A673 (cell line): ENCODE data around the gene TAS2R31. TPM values are rescaled to one million over a fixed set of nuclear protein-coding genes. Genes with fewer than 3 reads are reported as not detected.

ENCODE experiments used
- BruUV-seq: library from RNA; stranded (reverse); fragments of 400-500 nt; replicated peaks from 2 replicates; lab custom pipeline; 2021; lab: Mats Ljungman, UMichigan
- CTCF ChIA-PET: fragments of 300-600 bp; sonication (Branson Sonifier 250); formaldehyde crosslinking; loops from one replicate; lab custom pipeline; 2022; ENCODE audit warnings: antibody characterized with exemption; lab: Charles Lee
- POLR2A ChIA-PET: fragments of 300-600 bp; sonication (Branson Sonifier 250); formaldehyde crosslinking; loops from one replicate; lab custom pipeline; 2022; ENCODE audit warnings: antibody characterized with exemption; ENCODE audit not compliant: low non-redundant PET; lab: Charles Lee
- DNase-seq: peaks from one replicate; pipeline ENCODE4 v3.0.0-alpha.2; 2015; ENCODE audit warnings: low spot score
- H3K27ac ChIP-seq: fragments of 200-600 bp; sonication (generic); 2 replicates; pipeline ENCODE4 v1.5.1; 2016; ENCODE audit warnings: mixed run types, low read depth, mild to moderate bottlenecking, mixed read lengths, antibody characterized with exemption, low read length; ENCODE audit not compliant: poor library complexity, severe bottlenecking
- H3K27me3 ChIP-seq: fragments of 200-600 bp; sonication (generic); replicated peaks from 2 replicates; pipeline ENCODE4 v1.6.1; 2017; ENCODE audit warnings: mixed run types, low read depth, mild to moderate bottlenecking, mixed read lengths, antibody characterized with exemption, low read length; ENCODE audit not compliant: insufficient read depth, poor library complexity
- H3K36me3 ChIP-seq: fragments of 200-600 bp; sonication (generic); 2 replicates; pipeline ENCODE4 v1.6.1; 2016; ENCODE audit warnings: mixed run types, mild to moderate bottlenecking, mixed read lengths, antibody characterized with exemption, low read length; ENCODE audit not compliant: insufficient read depth, poor library complexity, severe bottlenecking
- H3K4me1 ChIP-seq: fragments of 200-600 bp; sonication (generic); 2 replicates; pipeline ENCODE4 v1.6.1; 2017; ENCODE audit warnings: mixed run types, mild to moderate bottlenecking, mixed read lengths, antibody characterized with exemption, low read length; ENCODE audit not compliant: insufficient read depth, poor library complexity, severe bottlenecking
- H3K4me3 ChIP-seq: fragments of 200-600 bp; sonication (generic); 2 replicates; pipeline ENCODE4 v1.5.1; 2016; ENCODE audit warnings: low read depth, mixed run types, mild to moderate bottlenecking, mixed read lengths, low read length; ENCODE audit not compliant: poor library complexity, severe bottlenecking
- H3K9me3 ChIP-seq: fragments of 200-600 bp; sonication (generic); 2 replicates; pipeline ENCODE4 v1.6.1; 2016; ENCODE audit warnings: mixed run types, low read depth, mild to moderate bottlenecking, mixed read lengths, antibody characterized with exemption, low read length; ENCODE audit not compliant: poor library complexity, severe bottlenecking
- EZH2 ChIP-seq: fragments of 200-600 bp; sonication (generic); IDR thresholded peaks from 2 replicates; pipeline ENCODE4 v1.6.1; 2017; ENCODE audit warnings: borderline replicate concordance, low read depth, mild to moderate bottlenecking, mixed read lengths, antibody characterized with exemption, low read length; ENCODE audit not compliant: poor library complexity, severe bottlenecking
- intact Hi-C: fragments of 100-400 bp; cut with micrococcal nuclease; formaldehyde crosslinking; loops from one replicate; pipeline ENCODE4 v1.10.0; 2022; ENCODE audit not compliant: unreplicated experiment
- total RNA-seq: library from RNA; stranded (reverse); gene quantifications from 2 replicates; pipeline ENCODE4 v1.2.3, GENCODE V29; 2021
- TF ChIP-seq, protein P1 (sequence below): fragments of 300-800, 200-600 bp; sonication (generic); conservative IDR thresholded peaks from 2 replicates; pipeline ENCODE4 v1.5.1; 2017; ENCODE audit warnings: low read depth, mild to moderate bottlenecking, antibody characterized with exemption, low read length, moderate library complexity, mixed read lengths

The TAS2R31 gene
- total RNA-seq, 1 experiment from 2014 or later: 5.2 TPM

DNA sequence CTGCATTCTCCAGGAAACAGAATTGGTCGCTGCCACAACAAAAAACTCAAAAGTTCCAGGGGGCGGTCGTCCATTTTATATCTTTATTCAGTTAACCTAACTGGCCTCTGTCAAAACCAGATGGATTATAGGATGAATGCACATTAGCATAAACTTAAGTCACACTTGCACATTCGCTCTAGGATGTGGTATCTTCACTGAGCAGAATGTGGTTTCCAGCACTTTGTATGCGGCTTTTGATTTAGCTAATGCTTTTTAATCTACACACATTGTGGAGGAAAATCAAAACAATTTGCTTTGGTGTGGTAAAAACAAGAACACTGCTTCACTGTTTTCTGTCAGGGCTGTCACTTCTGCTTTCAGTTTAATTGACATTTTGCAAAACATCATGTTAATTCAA, 49.0 kb downstream of the TAS2R31 start:
- ChIA-PET CTCF (no interaction called here), POLR2A (no interaction called here)
- no TSS peak for BruUV-seq
- no peak overlapping the region for H3K27ac ChIP-seq
- DNase-seq: no peak
- TF ChIP-seq, protein P1, sequence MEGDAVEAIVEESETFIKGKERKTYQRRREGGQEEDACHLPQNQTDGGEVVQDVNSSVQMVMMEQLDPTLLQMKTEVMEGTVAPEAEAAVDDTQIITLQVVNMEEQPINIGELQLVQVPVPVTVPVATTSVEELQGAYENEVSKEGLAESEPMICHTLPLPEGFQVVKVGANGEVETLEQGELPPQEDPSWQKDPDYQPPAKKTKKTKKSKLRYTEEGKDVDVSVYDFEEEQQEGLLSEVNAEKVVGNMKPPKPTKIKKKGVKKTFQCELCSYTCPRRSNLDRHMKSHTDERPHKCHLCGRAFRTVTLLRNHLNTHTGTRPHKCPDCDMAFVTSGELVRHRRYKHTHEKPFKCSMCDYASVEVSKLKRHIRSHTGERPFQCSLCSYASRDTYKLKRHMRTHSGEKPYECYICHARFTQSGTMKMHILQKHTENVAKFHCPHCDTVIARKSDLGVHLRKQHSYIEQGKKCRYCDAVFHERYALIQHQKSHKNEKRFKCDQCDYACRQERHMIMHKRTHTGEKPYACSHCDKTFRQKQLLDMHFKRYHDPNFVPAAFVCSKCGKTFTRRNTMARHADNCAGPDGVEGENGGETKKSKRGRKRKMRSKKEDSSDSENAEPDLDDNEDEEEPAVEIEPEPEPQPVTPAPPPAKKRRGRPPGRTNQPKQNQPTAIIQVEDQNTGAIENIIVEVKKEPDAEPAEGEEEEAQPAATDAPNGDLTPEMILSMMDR: no peak
- no peak for TF ChIP-seq EZH2
- intact Hi-C loops: no loop called here
- H3K4me1 ChIP-seq: no peaks in the 10 kb centered on the region
- no peaks in the 10 kb centered on the region for H3K36me3 ChIP-seq
- H3K27me3 ChIP-seq: no peaks in the 10 kb centered on the region
- H3K9me3 ChIP-seq: no peaks in the 10 kb centered on the region
- H3K4me3 ChIP-seq: no peak overlapping the region

Other genes with a start within 250 kb of the TAS2R31 start
- gene TAS2R7, start 228.8 kb downstream of the TAS2R31 start, total RNA-seq: not detected in 2 replicates
- gene TAS2R8, start 224.1 kb downstream of the TAS2R31 start, total RNA-seq: not detected in 2 replicates
- gene TAS2R9, start 221.2 kb downstream of the TAS2R31 start, total RNA-seq: not detected in 2 replicates
- 1.1 and 1.4 TPM in 2 replicates for gene TAS2R10, start 205.0 kb downstream of the TAS2R31 start, total RNA-seq
- 5.8 and 6.9 TPM in 2 replicates for gene PRR4, start 181.9 kb downstream of the TAS2R31 start, total RNA-seq
- gene PRH1, start 147.2 kb downstream of the TAS2R31 start, total RNA-seq: 21.8 and 24.0 TPM in 2 replicates
- 1.5 and 2.3 TPM in 2 replicates for gene TAS2R13, start 121.8 kb downstream of the TAS2R31 start, total RNA-seq
- not detected in 2 replicates for gene PRH2, start 102.2 kb downstream of the TAS2R31 start, total RNA-seq
- gene TAS2R14, start 92.1 kb downstream of the TAS2R31 start, total RNA-seq: 3.4 and 3.6 TPM in 2 replicates
- 1.6 and 2.7 TPM in 2 replicates for gene TAS2R50, start 44.5 kb downstream of the TAS2R31 start, total RNA-seq
- gene TAS2R20, start 33.1 kb downstream of the TAS2R31 start, total RNA-seq: 2.7 and 3.0 TPM in 2 replicates
- 4.8 and 5.2 TPM in 2 replicates for gene TAS2R19, start 8.8 kb downstream of the TAS2R31 start, total RNA-seq
- gene TAS2R46, start 30.9 kb upstream of the TAS2R31 start, total RNA-seq: 2.2 and 3.1 TPM in 2 replicates
- gene TAS2R43, start 60.9 kb upstream of the TAS2R31 start, total RNA-seq: 2.3 and 2.6 TPM in 2 replicates
- 3.5 and 3.7 TPM in 2 replicates for gene TAS2R30, start 103.2 kb upstream of the TAS2R31 start, total RNA-seq
- 12.6 and 15.7 TPM in 2 replicates for gene SMIM10L1, start 139.8 kb upstream of the TAS2R31 start, total RNA-seq
- gene TAS2R42, start 155.5 kb upstream of the TAS2R31 start, total RNA-seq: not detected in 2 replicates
- gene PRB3, start 238.3 kb upstream of the TAS2R31 start, total RNA-seq: not detected in 2 replicates